Activated effector memory CD4-positive, alpha-beta T cell treated with Interleukin-2 at 50 U/mL for 16 hours (primary cell): ENCODE data around the gene TRPV6.

ENCODE experiments used
- DNase-seq: peaks from one replicate; pipeline ENCODE4 v3.0.0-alpha.2; 2020

TRPV6 gene

DNA sequence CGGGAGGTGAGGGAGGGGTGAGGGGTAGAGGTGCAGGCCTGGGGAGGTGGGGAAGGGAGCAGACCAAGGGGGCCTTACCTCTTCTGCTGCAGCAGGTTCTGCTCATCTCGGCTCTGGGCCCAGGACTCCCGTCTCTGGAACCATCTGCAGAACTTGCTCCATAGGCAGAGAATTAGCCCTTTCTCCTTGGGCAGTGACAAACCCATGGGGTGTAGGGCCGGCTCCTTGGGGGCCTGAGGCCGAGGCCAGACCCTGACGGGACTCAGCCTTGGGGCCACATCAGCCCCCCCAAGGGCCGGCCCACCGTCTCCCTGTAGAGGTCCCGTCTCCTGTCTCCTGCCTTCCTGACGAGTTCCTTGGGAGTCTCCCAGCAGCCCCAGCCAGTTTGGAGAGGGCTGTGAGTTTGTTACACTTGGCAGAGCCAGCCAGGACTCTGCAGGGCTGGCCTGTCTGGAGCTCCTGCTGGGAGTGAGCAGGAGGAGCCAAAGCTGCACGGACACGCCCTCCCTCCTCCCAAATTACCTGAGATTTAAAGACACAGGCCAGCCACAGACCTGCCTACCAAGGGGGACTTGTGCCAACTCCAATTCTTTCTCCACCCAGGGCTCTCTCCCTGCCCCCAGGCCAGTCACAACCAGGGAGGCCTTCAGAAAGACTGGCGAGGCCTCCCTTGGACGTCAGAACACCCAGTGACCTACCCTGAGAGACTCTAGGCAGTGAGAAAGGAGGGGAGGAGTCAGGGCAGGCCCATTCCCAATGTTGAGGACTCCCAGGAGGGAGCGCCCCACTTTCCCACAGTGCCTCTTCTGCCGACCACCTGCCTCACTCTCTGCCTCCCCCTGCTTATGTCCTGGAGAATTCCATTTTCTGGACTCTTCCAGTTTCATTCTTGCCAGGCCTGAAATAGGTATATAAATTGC lies at the start of gene TRPV6:
Gene TRPV6 (minus strand): TSS at position 435 of the 920 bp plus-strand sequence.
- DNase-seq = no peak

DNA sequence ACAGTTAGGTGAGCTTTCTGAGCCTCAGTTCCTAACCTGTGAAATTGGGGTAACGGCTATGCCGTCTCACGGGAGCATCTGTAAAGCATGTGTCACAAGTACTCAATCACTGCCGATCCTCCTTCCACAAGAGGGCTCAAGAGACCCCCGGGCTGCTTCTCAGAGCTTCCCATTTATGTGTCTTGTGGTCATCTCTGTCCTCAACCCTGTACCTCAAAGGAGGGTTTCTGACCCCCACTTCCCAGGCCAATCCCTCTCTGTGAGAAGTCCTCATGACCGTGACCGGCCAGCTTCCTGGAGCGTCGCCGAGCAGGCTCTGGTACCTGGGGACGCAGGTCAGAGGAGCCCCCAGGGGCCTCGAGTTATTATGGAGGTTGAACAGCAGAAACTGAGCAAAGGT lies 48.5 kb upstream of the TRPV6 start:
- no peak for DNase-seq

DNA sequence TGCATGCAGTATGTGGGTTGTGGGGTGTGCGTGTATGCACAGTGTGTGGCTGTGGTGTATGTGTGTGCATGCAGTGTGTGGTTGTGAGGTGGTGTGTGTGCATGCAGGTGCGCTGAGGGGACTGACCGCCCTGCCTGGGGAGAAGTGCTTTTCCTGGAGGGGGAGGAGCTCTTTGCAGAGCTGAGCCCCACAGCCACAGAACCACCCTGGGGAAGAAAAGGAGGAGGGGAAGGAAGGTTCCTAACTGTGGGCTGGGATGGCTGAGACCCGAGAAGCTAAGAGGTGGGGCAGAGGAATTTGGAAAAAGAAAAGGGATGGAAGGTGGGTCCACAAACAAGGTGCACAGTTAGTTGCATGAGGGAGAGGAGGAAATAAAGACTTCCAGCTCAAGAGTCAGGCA lies 48.1 kb upstream of the TRPV6 start, which contains the start of gene TRPV5:
Gene TRPV5 (minus strand): TSS at position 123 of the 400 bp plus-strand sequence. CDS start 287 bp downstream, outside the sequence.
- DNase-seq = no peak

DNA sequence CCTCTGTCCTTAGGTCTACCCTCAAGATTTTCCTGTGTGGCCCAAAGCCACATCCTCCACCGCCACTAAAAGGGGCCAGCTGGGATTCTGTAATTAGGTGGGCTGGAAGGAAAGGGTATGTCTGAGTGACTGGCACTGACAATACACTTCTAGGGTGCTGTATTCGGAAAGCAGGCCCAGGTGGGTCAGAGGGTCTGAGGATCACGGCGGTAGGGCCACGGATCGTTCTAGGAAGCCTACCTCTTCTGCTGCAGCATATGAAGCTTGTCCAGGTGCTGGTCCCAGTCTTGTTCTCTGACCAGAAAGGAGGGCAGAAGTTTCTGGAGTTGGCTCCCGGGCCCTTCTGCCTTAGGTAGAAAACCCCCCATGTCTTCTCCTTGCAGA lies 47.5 kb upstream of the TRPV6 start:
- DNase-seq = no peak

DNA sequence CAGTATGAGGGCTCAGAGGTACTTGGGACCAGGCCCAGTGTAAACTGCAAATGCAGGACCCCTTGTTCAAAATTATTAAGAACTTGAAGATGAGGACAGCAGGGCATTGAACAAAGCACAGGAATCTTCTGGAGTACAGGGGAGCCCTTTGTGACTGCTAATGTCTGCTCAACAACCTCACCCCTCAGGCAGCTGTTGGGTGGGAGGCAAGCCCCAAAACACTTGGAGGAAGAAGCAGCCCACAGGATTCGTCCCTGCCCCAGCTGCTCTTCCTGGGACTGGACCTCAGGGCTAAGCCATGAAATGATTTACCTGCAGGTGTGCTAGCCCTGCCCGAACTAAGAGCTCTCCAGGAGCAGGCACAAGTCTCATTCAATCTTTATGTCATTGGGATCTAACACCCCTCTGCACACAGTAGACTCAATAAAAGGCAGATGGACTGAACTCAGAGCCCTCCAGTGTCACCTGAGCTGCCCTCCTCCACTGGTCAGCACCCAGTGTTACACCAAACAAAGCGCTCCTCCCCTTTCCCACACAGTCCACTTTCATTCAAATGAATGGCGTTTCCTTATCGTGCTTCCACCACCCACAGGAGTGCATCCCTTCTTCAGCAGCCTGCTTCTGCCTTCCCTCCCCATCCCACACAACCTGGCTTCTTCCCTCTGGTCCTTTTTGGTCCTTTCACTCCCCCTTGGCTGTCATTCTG lies 47.0 kb upstream of the TRPV6 start:
- no peak for DNase-seq

DNA sequence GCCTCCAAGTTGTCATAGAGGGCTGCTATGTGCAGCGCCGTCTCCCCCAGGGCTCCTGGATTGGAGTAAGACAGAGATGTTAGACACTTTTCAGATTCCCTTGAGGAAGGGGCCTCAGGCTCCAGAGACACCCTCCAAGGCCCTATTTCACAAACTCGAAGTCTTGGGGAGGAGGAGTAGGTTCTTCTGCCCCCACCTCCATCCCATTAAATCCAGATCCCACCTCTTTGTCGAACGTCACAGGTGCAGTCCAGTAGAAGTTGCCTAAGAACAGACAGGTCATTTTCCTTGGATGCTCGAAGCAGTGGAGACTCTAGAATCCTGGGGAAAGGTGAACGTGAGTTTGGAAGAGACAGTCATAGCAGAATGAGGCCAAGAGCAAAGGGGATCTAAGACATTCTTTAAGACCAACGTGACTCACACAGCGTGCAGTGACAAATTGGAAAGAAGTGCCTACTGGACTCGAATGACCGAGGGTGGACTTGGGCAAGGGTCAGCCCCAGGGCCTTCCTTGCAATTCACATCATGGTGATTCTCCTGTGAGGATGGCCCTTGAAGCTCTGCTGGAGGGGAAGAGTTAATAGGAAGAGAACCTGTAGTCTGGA lies 44.7 kb upstream of the TRPV6 start:
- no peak for DNase-seq

DNA sequence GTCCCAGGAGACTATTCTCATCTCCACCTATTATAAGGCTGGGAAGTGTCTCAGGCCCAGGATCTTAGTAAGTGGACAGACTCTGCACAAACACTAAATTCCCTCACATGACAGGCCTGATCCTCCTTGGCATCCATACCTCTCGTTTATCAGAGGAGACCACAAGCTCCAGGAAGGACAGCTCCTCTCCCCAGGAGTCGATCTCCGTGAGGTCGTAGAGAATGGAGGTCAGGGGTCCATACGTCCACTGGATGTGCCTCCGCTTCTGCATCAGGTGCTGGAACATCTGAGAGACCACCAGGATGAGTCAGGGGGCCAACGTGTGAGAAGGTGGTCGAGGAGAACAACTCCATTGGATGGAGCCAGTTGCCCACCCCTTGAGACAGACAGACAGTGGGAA lies 42.4 kb upstream of the TRPV6 start:
- no peak for DNase-seq

DNA sequence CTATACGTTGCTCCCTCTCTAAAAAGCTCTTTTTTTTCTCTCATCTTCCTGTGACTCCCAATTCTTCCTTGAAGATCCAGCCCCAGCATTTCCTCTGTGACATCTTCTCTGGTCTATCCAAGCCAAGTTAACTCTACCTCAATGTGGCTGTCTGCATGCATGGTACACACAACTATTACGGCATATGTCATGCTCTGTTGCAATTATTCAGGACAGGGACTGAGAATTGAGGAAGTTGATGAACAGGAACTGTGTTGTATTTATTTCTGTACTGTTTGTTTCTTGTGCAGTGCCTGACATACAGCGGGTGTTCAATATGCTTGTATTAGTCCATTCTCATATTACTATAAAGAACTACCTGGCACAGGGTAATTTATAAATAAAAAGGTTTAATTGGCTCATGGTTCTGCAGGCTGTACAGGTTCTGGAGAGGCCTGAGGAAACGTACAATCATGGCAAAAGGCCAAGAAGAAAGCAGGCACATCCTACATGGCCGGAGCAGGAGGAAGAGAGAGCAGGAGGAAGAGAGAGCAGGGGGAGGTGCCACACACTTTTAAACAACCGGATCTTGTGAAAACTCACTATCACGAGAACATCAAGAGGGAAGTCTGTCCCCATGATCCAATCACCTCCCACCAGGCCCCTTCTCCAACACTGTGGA lies 41.7 kb upstream of the TRPV6 start:
- DNase-seq = no peak

DNA sequence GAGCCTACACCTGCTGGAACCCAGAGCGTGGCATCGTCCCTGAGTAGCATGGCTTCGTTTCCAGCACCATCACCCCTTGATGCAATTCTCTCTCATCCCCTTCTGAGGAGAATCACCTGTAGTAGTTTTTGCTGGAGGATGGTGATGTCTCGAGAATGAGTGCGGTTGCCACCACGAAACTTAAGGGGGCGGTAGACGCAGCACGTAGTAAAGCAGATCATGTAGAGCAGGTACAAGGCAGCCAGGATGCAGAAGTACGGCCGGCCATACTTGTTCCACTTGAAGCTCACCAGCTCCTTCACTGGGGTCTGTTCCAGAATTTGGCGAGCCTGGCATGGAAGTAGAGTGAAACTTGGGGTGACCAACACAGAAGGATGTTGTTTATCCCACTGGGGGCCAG lies 39.9 kb upstream of the TRPV6 start:
- no peak for DNase-seq

DNA sequence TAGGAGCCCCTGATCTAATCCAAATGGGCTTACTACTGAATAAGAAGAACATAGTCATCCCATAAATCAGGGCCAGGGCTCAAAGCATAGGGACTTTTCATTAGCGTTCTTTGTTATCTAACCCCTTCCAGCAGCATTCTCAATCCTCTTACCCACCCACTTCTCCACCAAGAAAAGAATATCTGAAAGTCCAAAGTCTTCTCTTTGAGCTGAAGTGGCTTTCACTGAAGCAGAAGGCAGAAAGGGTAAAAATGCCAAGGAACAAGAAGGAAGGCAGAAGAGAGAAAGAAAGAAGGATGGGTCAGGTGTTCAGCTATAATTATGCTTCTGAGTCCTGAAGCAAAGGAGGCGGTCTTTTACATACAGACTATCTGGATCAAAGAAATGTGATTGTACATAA lies 37.8 kb upstream of the TRPV6 start:
- no peak for DNase-seq

DNA sequence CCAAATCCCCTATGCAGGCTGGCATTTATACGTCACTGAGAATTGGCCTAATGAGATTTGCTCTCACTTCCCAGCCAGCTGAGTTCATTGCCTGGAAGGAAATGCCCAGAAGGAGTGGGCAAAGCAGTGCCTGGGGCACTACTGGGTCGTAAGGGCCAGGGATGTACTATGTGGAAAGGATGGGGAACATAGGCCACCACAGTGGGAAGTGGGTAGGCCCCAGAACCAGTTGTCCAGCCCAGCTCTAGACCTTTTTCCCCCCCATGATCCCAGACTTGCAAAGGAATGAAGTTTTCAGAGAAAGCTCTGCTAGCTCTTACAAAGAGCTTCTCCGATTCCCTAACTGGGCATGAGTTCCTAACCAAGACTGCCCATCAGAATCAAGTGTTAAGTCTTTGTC lies 34.1 kb upstream of the TRPV6 start:
- DNase-seq = no peak

DNA sequence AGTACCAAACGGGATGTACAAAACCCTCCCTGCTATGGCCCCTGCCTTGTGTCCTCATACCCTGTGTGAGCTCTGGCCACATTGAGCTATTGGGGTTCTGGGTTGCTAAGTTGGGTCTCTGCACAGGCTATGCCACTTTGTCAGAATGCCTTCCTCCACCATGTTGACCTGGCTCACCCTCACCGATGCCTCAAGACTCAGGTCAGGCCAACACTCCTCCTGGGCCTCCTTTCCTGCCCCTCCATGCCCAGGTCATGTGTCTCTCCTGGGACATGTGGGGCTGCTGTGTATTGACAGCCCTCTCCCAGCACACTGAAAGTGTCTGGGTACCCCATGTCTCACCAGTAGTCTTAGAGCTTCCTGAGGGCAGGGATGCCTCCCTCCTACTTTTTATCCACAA lies 33.4 kb upstream of the TRPV6 start:
- DNase-seq = no peak

DNA sequence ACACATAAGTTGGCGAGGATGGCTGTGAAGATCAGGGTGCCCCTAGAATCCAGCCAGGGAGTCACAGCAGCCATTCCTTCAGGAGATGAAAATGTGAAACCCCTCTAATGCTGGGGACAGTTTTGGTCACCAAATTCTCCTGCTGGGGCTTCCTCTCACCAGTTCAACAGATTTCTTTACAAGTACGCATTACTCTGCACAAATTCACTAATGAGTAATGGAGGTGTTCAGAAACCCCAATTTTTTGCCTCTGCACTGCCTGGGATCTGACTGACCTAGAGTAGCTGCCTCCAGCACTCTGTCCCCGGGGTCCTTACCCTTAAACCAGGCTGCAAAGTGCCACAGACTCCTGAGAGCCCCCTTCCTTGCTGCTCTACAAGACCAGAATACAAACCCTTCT lies 31.9 kb upstream of the TRPV6 start:
- no peak for DNase-seq

DNA sequence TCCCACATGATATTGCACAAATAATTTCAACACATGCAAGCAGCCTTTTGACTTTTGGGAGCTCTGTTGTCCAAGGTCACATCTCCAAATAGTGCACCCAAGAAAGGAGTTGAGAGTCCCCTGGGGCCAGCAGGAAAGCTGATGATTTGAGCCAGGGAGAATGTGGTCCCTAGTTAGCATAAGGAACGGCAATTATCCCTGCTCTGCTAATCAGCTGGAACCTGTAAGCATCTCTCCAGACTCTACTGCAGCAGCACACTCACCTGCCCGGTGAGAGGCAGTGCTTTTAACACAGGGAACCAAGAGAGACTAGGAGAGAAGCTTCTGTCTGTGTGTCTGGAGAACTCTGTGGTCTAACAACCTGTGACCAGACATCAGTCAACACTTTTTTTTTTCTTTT lies 31.0 kb upstream of the TRPV6 start:
- DNase-seq = no peak

DNA sequence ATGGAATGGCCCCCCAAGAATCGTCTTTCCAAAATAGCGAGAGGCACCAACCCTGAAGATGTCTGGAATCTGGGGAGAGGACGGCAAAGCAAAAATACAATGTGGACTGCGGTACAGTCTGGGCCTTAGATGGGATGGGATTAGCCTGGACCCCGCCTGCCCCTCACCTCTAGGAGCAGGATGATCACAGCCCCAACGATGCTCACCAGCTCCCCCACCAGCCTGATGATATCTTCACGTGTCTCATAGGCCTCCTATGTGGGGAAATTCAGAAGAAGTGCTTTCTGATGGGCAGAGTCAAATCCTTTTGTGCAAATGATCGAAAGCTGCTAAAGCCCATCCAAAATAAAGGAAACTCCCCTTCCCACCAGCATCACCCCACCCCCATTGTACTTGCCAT lies 29.8 kb upstream of the TRPV6 start:
- DNase-seq = no peak

DNA sequence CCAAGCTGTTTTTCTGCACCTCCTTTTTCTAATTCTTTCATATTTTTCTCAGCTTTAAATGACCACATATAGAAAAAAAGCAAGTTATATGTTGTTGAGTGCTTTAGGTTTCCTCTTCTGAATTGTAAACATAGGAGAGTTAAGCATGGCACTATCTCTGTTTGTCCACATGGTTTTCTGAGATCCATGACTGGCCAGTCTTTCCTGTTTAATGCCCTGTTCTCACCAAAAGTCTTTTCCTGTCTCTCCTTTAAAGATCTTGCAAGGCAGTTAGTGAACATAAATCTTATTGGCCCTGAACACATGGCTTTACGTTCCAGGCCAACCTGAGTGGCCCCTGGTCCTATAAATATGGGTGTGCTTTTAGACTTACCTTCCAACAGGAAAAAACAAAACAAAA lies 28.6 kb upstream of the TRPV6 start:
- no peak for DNase-seq

DNA sequence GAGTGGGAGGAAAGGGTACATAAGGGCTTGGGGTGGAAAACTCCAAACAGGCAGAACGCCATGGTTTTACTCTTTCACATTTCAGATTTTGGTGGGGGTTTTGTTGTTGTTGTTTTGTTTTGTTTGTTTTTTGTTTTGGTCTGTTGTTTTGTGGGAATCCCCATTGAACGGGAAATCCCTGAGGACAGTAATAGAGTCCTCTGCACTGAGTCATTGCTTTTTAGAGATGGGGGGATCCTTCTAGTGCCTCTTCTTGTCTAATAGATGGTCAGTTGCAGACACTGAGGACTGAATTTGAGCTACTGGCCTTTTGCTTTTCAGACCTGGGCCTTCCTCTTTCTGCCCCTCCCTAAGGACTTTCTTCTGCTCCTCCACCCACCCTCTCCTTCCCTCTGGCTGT lies 28.0 kb upstream of the TRPV6 start:
- no peak for DNase-seq

DNA sequence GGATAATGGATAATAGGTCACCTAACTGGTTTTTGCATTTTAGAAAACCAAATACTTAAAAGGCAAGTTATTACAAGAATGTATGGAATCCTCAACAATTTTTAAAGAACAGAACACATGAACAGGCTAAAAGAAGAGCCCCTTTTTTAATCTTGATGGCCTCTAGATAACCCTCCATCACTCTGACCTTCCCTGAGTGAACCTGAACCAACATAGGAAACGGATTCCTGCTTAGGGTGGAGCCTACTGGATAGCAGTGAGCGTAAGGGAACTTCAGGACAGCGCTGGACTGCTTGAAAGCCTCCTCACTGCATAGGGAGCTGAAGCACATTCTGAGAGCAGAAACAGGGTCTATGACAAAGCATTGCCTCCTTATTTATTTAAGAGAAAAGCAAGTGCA lies 27.5 kb upstream of the TRPV6 start:
- no peak for DNase-seq

DNA sequence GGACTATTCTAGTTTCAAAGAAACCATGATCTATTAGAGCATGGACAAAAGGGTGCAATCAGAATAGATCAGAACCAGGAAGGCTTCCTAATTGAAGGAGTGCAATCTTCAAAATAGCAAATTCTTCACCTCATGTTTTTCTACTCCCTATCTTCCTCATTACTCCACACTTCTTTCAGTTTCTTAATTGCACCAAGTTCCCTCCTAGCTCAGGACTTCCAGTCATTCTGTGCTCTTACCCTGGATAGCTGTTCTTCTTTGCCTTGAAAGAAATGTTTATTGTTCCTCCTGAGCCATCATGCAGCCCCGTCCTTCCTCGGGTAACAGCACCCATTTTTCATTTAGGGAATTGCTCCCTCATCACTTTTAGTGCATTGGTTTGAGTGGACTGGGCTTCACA lies 24.9 kb upstream of the TRPV6 start:
- no peak for DNase-seq

DNA sequence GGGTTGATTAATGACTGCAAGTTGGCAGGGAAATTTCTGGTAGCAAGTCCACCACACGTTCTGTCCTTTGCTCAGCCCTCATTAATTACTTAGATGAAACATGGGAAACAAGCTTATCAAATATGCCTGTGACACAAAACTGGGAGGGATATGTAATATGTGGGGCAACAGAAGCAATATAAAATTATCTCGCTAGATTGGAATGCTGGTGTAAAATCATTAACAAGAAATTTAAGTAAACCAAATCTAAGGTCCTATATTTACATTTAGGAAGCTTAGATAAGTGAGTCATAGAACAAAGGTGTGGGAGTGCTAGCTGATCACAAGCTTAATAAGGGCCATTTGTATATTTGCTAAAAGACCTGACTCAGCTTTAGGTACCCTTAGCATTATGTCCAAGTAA lies 24.5 kb upstream of the TRPV6 start:
- DNase-seq = no peak

DNA sequence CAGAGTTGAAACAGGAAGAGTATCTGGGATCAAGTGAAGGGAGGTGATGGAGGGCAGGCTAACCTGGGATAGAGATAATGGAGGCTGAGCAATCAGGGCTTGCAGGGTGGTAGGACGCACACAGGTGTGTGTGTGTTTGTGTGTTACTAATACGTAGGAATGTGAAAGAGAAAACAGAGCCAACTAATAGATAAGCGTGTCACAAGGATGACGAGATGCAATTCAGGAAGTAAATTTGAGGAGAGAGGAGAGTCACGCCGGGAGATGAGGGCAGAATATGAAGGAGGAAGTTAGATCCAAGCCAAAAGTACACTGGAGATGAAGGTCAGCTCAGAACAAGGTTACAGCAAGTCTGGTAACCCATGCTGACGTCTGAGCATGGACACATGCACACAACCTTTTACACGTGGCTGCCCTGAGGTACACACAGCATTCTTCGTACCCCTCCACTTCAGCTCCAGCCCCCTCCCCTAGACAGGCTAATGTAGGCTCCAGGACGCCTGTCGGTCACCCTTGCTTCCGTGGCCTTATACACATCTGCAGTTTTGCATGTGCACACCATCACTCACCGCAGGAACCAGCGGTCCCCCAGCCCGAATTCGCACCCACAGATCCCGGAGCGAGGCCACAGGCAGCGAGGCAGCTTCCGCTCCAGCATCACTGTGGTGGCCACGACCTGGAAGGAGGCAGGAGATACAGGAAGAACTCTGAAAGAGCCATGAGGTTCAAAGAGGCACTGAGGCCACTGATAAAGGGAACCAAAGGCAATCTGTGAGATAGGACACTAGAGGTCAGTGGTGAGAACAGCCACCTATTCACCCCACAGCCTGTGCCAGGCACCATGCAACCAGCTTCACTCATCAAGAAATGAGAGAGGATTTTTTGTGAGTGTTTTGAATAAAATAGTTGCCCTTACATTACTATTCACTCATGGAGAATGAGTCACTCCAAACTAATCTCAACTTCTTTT lies 23.7 kb upstream of the TRPV6 start:
- DNase-seq = no peak

DNA sequence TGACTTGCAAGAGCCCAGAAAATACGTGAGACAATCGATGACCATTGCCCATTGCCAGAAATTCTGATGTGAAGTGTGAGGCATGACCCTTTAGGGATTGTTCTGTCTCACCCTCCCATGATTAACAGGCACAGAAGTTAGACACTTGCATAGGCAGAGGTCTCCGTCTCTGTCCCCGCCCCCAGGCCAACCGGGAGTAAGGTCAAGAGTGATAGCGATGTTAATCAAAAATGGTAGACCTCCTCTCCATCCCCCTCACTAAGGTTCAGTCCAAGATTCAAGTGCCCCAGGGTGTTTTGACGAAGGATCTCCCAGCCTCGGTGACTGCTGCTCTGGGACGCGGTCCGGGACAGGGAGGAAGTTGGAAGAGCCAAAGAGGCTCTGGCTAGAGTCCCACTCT lies 22.7 kb upstream of the TRPV6 start:
- DNase-seq = no peak
